Fibroblast of lung (primary cell): ENCODE measurements around the gene CDH4.

ENCODE experiments used
- CTCF ChIP-seq, 2 donors: IDR thresholded peaks in 1 of 2; conservative IDR thresholded peaks in 1 of 2; 1 replicate in 1 of 2; 2 replicates in 1 of 2; pipeline ENCODE4 v1.5.1; 2011 to 2012; ENCODE audit warnings: low read length in 2 of 2, control low read depth in 1 of 2, inconsistent platforms in 1 of 2, low read depth in 1 of 2, mild to moderate bottlenecking in 1 of 2
- EZH2 ChIP-seq: IDR thresholded peaks from 2 replicates; pipeline ENCODE4 v1.5.1; 2012; ENCODE audit warnings: low read length, control low read depth, mild to moderate bottlenecking; ENCODE audit errors: missing control alignments

- no peak for TF ChIP-seq CTCF (conservative IDR thresholded peaks at IDR 0.05 in 1 of 2, IDR thresholded peaks at IDR 0.05 in 1 of 2; ENCODE audit: low read depth in 1 of 2, low read length in 2 of 2)
- no peak for TF ChIP-seq EZH2
Measured at GRCh38 chr20:61849376-61849775, 597.3 kb downstream of the CDH4 start.
